ENCODE measurements around the gene CYP46A1.
"Not testable (repeated sequence)": the region's sequence is repeated elsewhere in the genome, so short reads cannot be mapped to it uniquely, and the experiment has no call there.

The CYP46A1 gene

DNA sequence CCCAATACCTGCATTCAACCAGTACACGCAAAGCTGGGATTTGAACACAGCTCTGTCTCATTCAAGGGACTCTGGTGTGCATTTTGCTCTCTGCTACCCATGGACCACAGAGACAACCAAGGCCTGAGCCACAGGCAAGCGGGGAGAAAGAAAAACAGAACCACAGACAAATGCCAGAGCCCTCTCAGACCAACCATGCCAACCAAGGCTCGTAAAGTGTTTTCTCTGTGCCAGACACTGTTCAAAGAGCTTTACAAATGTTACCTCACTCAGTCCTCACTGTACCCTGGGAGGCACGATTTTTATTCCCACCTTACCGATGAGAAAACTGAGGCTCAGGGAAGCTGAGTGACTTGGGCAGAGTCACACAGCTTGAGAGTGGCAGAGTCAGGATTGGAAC, 76.7 kb downstream of the CYP46A1 start:
- DNase-seq = no peak

DNA sequence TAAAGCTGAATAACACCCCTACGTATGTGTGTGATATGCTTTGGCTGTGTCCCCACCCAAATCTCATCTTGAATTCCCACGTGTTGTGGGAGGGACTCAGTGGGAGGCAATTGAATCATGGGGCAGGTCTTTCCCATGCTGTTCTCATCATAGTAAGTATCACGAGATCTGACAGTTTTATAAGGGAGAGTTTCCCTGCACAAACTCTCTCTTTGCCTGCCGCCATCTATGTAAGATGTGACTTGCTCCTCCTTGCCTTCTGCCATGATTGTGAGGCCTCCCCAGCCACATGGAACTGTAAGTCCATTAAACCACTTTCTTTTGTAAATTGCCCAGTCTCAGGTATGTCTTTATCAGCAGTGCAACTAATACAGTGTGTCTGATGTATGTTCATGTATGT, 78.8 kb downstream of the CYP46A1 start:
- DNase-seq = not testable (repeated sequence)

DNA sequence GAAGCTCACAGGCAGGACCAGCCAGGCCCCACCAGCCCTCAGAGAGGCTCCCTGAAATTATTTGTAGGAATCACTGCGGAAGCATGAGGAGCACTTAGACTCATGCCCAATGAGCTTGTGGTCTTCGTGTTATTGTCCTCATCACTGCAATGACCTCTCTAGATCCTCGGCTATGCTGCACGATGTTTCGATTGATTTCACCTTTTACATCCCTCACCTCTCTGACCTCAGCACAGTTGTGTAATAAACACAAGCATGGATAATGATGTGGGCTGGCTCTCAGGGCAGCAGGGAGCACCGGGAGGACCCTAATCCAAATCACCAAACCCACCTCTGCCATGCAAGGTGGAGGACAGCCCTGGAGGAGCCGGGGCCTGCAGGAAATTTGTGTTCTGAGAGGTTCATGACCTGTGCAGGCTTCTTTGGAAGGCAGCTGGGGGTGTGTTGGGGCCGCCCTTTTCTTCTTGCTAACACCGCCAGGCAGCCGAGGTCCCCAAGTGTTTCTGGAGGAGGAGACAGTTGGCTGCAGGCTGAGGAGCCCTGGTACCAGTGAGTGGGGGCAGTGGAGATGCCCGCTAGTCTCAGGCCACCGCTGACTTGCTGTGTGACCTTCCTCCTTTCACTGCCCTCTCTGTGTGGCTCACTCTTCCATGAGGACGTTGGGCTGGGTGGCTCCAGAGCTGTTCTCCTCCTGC, 79.6 kb downstream of the CYP46A1 start:
- DNase-seq = no peak

- DNase-seq = no peak
Observed at GRCh38 chr14:99764222-99764706, 80.2 kb downstream of the CYP46A1 start.

GRCh38 chr14:99768381-99768780, 84.3 kb downstream of the CYP46A1 start:
- DNase-seq = no peak

GRCh38 chr14:99769123-99769522, 85.0 kb downstream of the CYP46A1 start:
- no peak for DNase-seq

DNA sequence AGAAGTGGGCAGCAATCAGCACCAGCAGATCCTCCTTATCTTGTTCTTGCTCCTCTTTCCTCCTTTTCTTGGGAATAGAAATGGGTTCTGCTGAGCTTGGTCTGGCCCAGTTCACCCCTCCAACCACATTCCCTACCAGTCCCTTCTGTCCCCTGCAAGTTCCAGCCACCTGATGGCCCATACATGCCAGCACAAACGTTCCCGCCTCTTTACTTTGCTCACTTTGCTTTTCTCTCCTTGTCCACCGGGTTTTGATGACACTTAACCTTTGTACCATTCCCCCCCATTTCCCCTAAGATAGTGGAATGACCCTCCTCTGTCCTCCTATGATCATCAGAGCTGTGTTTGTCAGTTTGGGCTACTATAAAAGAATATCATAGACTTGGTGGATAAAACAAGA, 85.7 kb downstream of the CYP46A1 start:
- no peak for DNase-seq

- DNase-seq = no peak
Observed at GRCh38 chr14:99772371-99773283, 88.5 kb downstream of the CYP46A1 start.

DNA sequence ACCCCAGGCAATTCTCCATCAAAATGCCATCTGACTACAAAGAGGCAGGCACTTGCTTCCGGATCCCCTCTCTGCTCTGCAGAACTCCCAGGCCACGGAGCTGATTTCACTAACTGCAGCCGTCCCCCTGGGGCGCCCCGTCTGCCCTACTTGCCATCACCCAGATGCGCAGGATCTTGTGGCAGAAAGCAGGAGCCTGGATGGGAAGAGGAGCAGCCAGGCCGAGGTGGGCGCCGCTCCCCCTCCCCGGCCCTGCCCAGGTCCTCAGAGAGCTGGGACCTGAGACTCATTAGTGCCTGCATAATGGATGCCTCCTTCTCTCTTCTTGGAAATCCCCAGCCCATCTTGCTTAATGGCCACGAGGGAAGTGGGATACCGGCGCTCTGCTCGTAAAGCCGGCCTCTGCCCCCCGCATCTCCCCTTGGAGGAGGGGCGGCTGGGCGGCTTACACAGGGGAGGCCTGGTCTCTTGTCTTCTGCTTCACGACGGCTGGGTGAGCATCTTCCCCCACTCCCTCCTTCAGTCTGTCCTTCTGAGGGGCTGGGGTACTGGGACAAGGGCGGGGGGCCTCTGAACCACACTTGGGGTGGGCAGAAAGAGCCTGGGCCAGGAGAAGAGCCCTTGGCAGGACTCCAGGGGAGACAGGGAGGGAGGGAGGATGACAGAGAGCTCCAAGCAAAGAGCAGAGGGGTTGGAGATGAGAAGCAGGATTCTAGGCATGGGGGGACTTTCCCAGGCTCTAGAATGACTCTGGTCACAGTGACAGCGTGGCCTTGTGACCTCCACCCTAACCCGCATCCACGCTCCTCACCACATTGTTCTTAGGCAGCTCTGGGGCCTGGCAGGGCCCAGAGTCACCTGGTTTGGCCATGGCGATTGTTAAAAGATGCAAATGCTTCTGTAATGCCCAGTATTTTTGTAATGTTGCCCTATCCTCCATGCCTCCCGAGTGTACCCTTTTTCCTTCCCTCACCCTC, 89.7 kb downstream of the CYP46A1 start:
- no peak for DNase-seq

DNA sequence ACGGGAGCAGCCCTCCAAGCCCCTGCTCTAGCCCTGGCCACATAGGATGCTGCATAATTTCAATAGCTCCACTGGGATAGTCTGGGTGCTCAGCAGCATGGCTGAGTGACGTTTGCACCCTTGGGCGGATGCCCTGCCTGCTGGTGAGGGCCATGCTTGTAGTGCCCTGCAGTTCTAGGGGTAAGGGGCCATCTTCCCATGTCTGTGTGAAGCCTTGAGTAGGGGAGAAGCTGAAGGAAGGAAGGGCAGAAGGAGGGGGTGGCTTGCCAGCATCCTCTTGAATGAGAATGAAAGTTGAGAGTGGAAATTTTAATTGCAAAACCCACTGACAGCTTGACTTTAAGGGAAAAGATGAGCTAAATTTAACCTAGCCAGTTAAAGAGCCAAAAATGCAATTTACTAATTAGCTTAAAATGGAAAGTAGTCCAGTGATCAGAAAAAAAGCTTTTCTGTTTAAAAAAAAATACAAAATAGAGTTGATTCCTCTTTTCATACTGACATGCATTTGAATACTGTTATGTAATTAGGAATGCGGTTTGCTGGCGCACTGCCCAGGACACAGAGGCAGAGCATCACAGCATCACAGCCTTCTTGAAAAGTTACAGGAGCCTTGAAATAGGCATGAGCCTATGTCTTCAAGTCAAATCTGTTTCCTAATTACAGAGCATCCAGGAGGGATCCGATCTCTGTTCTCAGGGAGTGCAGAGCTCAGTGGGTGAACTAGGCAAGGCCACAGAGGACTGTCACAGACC, 90.6 kb downstream of the CYP46A1 start:
- no peak for DNase-seq

- DNase-seq = no peak
Observed at GRCh38 chr14:99775351-99775750, 91.3 kb downstream of the CYP46A1 start.

All from left hindlimb (tissue), 1 donor.